H4 (cell line): Measurements from ENCODE around the gene SCNN1B. TPM values are rescaled to one million over a fixed set of nuclear protein-coding genes. Genes with fewer than 3 reads are reported as not detected.
A peak's percentile ranks its signal among the peaks of the same experiment; 100 is the strongest.
"Not testable (repeated sequence)": the region's sequence is repeated elsewhere in the genome, so short reads cannot be mapped to it uniquely, and the experiment has no call there.

Experiments used
- DNase-seq: peaks from one replicate; pipeline ENCODE4 v3.0.0-alpha.2; 2015; ENCODE audit warnings: low spot score
- total RNA-seq: library from RNA; depleted of rRNA; stranded (reverse); fragments of >200 nt; shearing (Covaris generic); gene quantifications from 2 replicates; pipeline ENCODE4 v1.2.3, GENCODE V29; 2014; rRNA removed

Gene SCNN1B, protein sequence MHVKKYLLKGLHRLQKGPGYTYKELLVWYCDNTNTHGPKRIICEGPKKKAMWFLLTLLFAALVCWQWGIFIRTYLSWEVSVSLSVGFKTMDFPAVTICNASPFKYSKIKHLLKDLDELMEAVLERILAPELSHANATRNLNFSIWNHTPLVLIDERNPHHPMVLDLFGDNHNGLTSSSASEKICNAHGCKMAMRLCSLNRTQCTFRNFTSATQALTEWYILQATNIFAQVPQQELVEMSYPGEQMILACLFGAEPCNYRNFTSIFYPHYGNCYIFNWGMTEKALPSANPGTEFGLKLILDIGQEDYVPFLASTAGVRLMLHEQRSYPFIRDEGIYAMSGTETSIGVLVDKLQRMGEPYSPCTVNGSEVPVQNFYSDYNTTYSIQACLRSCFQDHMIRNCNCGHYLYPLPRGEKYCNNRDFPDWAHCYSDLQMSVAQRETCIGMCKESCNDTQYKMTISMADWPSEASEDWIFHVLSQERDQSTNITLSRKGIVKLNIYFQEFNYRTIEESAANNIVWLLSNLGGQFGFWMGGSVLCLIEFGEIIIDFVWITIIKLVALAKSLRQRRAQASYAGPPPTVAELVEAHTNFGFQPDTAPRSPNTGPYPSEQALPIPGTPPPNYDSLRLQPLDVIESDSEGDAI
- not detected in 2 replicates for total RNA-seq

DNA sequence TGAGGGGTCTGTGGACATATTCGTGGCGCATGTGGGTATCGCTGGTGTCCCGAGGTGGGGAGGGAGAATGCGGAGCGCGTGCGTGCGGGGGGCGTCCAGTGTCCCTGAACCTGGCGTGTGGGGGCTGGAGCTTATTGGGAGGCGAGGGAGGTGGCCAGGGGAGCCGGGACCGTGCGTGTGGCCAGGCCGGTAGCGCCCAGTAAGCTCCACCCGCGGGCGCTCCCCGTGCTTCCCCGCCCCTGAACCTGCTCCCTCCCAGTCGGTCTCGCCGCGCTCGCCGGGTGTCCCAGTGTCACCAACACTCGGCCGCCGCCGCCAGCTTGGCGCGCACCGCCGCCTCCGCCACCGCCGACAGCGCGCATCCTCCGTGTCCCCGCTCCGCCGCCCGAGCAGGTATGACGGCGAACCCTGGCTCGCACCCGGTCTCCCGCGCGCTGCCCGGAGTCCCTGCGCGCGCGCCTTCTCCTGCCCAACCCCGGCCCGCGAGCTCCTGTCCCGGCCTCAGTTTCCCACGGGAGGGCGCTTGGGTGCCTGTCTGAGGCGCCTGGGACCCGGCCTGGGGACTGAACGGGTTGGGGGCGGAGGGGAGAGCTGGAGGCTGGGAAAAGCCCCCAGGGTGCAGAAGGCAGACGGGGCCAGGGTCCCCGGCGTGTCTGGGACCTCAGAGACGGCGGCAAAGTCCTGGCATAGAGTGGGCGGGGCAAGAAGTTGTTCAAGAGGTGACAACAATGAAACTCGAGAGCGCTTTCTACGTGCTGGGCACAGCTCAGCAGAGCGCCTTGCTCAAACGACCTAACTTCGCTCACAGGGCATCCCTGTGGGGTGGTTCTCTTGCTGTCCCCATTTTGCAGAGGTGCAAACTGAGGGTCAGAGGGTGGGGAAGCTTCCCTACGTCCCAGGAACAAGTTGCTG lies at the start of gene SCNN1B:
Gene SCNN1B (plus strand): TSS at position 258 of the 912 bp plus-strand sequence. CDS start 46,298 bp downstream, outside the sequence.
- DNase-seq: no peak

DNA sequence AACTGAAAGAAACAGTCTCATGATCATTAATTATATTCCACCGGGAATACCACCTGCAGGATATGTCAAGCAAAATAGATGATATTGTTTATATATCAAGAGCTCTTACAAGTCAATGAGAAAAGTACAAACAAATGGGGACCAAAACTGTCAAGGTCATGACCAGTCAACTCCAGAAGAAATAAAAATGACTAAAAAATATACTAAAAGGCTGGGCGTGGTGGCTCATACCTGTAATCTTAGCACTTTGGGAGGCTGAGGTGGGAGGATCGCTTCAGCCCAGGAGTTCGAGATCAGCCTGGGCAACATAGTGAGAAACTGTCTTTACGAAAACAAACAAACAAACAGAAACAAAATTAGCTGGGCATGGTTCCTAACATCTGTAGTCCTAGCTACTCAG lies 49.8 kb upstream of the SCNN1B start:
- DNase-seq: no peak

DNA sequence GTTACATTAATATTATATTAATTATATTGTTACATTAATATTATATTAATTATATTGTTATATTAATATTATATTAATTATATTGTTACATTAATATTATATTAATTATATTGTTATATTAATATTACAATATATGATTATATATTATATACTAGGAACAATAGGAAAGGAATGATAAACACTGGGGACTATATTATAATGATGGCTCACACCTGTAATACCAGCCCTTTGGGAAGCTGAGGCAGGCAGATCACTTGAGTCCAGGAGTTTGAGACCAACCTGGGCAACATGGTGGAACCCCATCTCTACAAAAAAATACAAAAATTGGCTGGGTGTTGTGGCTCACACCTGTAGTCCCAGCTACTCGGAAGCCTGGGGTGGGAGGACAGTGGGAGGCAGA lies 48.5 kb upstream of the SCNN1B start:
- DNase-seq: not testable (repeated sequence)

DNA sequence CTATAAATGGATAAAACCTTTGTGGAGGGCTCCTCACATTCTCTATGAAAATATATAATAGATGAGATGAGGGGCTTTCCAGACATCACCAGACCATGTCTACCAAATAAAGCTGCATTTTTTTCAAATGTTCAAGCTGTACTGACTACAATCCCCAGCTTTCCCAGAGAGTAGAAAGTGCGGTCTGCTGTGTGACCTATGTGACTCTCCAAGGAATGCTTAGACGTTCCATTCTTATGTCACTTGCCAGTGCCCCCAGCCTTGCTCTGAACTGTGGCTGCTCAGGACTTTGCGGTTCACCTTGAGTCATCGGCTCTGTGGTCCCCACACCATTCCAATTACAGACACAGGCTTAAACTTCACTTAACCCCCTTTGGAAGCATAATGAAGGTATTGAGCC lies 47.8 kb upstream of the SCNN1B start:
- DNase-seq: peak; percentile 95

DNA sequence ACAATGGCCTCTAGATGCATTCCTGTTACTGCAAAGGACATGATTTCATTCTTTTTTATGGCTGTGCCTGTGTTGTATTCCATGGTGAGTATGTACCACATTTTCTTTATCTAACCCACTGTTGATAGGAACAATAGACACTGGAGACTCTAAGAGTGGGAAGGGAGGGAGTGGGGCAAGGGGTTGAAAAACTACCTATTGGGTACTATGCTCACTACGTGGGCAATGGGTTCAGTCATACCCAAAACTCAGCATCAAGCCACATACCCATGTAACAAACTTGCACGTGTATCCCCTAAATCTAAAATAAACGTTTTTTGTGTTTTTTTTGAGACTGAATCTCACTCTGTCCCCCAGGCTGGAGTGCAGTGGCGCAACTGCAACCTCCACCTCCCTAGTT lies 47.1 kb upstream of the SCNN1B start:
- no peak for DNase-seq

DNA sequence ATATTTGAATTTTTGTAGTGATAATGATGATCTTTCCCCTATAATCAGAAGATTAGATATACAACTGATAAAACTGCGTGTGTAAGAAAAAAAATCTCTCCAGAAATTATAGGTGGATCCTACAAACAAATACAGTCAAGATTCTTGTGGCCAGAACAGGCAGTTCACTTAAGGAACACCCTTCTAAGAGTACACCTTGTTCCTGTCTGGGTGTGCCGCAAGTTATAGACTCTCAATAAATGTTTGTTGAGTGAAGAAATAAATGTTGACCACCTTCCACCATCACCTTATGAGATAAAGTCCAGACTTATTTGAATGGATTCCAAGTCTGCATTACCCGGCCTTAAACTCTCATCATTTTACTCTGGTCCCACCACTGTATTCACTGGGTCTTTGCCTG lies 45.7 kb upstream of the SCNN1B start:
- DNase-seq: no peak

DNA sequence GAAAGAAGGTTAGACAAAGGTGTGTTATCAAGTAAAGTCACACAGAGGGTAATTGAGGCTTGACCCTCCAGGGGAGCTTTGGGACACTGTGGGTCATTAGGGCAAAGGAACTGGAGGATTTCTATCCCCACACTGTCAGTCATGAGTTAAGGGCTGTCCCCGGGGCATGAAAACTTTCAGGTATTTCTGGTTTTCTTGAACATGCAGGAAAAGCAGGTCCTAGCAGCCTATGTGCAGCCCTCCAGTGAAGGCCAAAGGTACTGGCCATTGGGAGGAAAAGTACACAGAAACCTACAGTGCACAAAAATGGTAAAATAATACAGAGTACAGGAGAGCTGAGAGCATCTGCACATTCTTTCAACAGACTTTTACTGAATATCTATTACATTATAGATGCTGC lies 44.4 kb upstream of the SCNN1B start:
- no peak for DNase-seq

DNA sequence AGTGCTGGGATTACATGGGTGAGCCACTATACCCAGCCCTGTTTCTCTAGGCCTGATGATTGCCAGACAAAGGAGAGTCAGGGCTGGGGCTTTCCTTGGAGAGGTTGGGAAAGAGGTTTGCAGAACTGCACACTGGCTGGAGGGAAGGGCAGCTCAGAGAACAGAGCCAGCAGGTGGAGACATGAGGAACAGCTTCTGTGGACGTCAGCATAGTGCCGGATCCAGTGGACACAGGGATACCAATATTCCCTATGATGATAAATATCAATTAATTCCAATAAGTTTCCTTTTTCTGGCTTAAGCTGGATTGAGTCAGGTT lies 43.2 kb upstream of the SCNN1B start:
- no peak for DNase-seq

DNA sequence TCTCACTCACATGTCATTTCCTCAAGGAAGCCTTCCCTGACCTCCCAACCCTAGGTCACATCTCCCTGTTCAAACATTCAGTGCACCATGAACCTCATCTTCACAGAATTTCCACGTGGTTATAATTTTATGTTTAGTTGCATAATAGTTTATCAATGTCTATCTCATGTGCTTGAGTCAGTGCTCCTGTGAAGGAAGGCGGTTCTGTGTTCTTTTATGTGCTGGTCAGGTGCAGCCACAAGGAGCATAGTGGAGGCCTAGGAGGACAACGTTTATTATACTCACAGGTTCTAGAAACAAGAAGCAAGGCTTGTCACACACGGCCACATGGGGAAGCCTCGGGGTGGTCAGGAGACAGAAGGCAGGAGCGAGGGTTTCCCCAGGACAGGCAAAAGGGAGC lies 34.5 kb upstream of the SCNN1B start:
- no peak for DNase-seq

DNA sequence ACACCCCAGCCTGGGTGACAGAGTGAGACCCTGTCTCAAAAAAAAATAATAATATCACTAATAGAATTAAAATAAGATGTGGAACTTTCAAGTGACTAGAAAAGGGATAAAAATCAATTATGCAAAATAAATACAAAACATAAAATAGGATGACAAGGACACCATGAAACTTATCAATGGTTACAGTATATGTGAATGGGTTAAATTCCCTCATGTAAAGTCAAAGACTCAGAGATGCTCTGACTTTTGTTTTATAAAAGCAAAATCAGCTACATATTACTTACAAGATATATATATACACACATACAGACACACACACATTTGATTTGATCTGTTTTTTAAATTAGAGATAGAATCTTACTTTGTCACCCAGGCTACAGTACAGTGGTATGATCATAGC lies 33.5 kb upstream of the SCNN1B start:
- DNase-seq: no peak

DNA sequence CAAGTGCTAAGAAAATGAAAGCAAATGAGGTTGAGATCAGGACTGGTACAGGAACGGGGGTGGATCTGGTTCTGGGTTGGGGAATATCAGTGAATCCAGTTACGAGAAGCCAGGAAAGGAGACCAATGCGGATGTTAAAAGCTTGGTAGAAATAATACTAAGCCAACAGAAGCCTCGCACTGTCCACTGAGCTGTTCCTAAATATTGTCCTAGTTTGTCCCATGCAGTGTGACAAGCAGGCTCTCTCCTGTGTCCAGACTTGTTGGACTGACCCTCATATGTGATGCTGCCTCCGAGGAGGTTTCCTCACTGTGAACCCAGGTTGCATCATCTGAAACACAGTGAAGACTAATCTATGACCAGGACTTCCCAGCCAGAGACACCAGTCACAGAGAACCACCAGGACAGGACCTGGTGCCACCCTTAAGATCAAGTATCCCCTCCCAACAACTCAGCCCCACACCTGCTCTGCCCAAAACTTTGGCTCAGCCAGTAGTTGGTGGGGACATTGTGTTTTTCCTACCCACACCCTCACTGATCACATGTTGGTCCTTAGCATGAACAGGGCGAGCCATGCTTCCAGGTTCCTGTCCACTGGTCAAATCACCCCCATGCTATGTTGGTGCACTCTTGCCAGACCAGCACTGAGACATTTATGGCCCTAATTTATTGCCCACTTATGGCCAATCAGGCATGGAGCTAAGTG lies 32.7 kb upstream of the SCNN1B start:
- DNase-seq: no peak

DNA sequence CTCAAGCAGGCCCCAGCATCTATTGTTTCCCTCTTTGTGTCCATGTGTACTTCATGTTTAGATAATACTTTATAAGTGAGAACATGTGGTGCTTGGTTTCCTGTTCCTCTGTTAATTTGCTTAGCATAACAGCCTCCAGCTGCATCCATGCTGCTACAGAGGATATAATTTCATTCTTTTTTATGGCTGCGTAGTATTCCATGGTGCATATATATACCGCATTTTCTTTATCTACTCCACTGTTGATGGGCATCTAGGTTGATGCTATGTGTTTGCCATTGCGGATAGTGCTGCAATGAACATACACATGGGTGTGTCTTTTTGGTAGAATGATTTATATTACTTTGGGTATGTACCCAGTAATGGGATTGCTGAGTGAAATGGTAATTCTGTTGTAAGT lies 31.4 kb upstream of the SCNN1B start:
- no peak for DNase-seq

DNA sequence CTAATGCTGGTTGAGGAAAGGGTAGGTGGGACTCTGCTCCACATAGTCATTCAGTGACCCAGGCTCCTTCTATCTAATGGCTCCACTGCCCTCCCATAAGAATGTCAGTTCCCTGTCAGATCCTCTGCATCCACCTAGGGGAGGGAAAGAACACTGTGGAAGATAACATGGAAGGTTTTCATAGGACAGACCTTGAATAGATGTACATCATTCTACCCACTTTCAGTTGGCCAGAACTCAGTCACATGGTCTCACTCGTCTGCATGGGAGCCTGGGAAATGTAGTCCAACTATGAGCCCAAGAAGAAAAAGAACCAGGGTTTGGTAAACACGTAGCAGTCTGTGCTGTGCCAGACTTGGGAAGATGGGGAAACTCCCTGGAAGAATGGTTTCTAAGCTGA lies 27.1 kb upstream of the SCNN1B start:
- DNase-seq: peak; percentile 30

DNA sequence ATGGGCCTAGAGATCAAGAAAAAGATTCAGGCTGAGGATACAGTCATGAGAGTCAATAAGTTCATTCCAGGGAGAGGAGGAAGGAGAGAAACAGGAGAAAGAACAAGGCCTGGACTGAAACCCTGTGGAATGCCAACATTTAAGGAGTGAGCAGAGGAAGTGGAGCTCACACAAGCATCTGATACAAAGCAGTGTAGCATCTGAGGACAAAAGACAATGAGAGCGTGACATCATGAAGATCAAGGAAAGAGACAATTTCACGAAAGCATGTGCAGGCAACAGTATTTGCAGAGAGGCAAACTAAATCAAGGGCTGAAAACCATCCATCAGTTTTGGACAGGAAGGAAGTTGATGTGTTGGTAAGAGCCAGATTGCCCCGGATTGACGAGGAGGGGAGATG lies 25.3 kb upstream of the SCNN1B start:
- DNase-seq: no peak

DNA sequence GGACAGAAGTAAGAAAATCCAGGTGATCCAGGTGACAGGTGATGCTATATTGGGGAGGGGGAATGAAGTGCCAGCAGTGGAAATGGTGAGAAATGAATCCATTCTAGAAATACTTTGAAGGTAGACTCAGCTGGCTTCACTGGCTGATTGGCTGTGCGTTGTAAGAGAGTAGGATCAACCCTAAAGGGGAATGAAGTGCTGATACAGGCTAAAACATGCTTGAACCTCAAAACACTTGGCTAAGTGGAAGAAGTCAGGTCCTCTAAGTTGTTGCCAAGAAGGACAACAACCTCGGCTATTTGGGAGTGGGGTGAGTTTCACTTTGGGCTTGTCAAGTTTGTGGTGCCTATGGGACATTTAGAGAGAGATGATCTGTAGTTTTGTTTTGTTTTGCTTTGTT lies 24.1 kb upstream of the SCNN1B start:
- DNase-seq: no peak

DNA sequence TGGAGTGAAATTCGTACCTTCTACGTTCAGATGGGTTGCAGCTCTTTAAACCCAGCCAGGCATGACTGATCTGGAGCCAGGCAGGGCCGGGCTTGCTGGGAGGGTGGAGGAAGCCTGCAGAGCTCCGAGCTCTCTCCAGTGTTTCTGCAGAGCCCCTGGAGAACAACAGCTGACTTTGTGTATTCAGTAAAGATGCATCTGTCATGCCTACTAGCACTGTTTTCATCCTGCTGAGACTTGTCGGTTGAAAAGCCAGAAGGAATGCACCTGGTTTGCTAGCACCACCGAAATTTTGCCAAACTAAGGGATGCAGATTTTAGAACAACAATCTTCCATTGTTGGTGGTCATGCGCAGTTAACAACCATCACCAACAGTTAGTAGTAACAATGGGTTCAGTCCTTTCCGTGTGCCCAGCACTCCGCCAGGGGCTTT lies 22.4 kb upstream of the SCNN1B start:
- no peak for DNase-seq

DNA sequence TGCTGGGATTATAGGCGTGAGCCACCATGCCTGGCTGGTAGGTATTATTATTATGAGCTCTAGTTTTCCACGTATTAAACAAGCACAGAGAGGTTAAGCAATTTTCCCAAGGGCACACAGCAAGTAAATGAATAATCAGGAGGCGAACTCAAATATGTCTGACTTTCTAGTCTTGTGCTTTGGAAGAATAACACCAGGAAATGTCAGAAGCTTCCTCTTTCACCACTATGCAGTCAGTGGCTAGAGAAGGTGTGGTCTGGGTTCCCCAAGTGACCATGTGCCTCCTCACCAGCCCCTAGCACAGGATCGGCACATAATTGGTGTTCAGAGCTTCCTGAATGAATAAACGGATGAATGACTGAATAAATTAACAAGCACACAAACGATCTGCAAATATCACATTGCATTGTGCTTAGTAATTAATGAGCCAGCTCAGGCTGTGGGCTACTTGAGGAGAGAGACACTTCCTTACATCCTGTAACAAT lies 21.6 kb upstream of the SCNN1B start:
- no peak for DNase-seq

DNA sequence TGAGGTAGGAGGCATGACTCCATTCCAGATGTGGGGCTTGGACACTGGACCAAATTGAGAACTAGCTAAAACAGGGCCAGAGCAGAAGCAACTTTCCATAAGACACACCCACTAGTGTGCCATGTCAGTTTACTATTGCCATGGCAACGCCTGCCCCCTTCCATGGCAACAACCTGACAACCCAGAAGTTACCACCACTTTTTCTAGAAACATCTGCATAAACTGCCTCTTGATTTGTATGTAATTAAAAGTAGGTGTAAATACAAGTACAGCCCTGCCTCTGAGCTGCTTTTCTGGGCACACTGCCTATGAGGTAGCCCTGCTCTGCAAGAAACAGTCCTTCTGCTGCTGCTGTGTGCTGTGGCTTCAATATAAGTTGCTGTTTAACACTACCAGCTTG lies 19.5 kb upstream of the SCNN1B start:
- no peak for DNase-seq

DNA sequence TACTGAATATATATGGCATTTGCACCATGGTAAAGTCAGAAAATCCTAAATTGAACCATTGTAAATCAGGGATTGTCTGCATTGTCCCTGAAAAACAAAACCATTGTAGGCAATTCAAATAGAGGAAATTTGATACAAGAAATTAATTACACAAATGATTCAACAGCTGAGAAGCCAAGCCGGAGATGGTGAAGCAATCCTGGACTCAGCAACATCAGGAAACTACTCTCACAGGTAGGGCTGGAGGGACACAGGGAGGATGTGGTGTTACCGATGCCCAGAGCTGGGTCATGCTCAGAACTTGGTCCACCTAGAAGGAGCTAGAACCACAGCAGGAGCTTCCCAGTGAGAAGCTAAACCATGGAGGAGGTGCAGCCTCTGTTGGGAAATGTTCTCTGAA lies 18.5 kb upstream of the SCNN1B start:
- no peak for DNase-seq

DNA sequence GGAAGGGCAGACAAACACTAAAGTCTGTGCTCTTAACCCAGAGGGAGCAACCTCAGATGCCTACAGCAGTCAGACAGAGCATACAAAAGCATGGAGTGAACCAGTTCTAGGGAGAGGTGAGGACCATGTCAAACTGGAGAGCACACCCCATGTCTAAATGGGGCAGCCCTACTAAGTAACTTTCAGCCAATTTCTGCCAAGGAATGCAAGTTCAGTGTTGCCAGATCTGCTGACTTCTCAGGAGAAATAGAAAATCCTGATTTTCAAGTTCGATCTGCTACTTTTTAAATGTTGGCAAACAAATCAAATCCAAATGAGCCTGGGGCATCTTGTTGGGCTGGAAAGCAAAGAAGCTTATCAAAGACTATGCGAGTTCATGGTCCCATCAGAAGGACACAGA lies 17.5 kb upstream of the SCNN1B start:
- DNase-seq: no peak

DNA sequence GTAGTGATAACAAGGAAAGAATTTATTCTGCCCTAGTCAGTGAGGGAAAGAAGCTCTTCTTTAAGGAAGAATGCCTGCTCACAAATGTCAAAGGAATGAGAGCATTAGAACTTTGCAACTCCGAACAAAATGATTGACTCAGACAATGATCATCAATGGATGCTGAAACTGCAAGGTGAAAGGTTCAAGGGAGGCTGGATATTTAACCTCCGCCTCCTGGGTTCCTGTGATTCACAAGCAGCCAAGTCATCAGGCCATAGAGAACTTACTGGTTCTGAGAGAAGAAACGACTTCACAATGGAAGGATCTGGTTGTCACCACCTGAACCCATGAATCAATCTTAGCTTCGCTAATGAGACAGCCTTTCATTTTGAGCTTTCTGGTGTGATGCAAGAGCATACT lies 16.0 kb upstream of the SCNN1B start:
- DNase-seq: no peak

DNA sequence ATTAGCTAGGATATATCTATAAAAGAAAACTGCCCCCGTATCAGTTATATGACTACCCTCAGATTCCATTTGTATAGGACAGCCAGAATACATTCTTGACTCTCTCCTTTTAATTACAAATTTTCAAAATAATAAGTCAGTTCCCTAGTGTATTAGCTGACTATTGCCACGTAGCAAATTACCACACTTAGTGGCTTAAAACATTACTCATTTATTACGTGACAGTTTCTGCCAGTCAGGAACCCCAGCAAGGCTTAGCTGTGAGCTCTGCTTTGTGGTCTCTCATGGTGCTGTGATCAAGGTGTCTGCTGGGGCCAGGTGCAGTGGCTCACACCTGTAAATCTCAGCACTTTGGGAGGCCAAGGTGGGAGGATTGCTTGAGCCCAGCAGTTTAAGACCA lies 13.9 kb upstream of the SCNN1B start:
- no peak for DNase-seq
